ENCODE measurements around the gene PGBD1. TPM values are rescaled to one million over a fixed set of nuclear protein-coding genes. Genes with fewer than 3 reads are reported as not detected.
A peak's percentile ranks its signal among the peaks of the same experiment; 100 is the strongest.

The PGBD1 gene
- total and polyA plus RNA-seq, 7 experiments from 2014 or later, result 0.60 to 1.7 (median 1.1) TPM

DNA sequence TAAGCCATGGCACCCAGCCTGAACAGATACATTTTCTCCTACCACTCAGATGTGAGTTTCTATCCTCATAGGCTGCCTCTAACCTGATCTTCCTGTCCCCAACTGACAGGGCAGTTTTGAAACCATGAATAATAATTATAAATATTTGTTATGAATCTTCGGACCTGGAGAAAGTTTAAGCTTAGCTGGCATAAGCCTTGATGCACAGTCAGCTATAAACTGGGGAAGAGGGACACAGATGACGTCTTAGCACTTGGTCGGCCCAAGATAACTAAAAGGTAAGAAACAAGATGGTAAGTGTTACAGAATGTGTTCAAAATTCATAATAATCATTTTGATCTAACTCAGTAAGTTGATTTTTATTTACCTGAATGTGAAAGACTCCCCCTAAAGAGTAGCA, 37.4 kb upstream of the PGBD1 start:
- Mint-ChIP-seq H3K36me3 (peaks cover 13 to 49% (median 40%) of the 10 kb centered on the region in 5 donors), H3K4me1 (peaks cover 2 to 22% (median 15%) of the 10 kb centered on the region in 7 donors), H3K4me3 (no peak overlapping the region), H3K9me3 (no peaks in the 10 kb centered on the region), H3K27me3 (no peaks in the 10 kb centered on the region), H3K27ac (no peak overlapping the region)
- H3K27ac ChIP-seq (ENCODE audit: low read depth, low read length), result no peak overlapping the region
- H3K9me3 ChIP-seq (ENCODE audit: control insufficient read depth in 2 of 3, low read length in 3 of 3), result no peaks in the 10 kb centered on the region
- no peaks in the 10 kb centered on the region for H3K4me1 ChIP-seq (ENCODE audit: control insufficient read depth in 2 of 2, insufficient read depth in 2 of 2, low read length in 2 of 2)
- intact Hi-C loops (cut with micrococcal nuclease), result no loop called here
- POLR2A ChIA-PET, result no interaction called here
- peaks cover 5 to 48% (median 9%) of the 10 kb centered on the region in 3 experiments for H3K36me3 ChIP-seq (ENCODE audit: control insufficient read depth in 2 of 3, insufficient read depth in 3 of 3, low read length in 3 of 3)
- H3K4me3 ChIP-seq (ENCODE audit: low read length), result no peak overlapping the region
- ATAC-seq, result no peak
- CTCF ChIA-PET, result no interaction called here
- DNase-seq, result no peak
- no peaks in the 10 kb centered on the region for H3K27me3 ChIP-seq (ENCODE audit: control insufficient read depth in 2 of 2, insufficient read depth in 2 of 2, low read length in 2 of 2)

DNA sequence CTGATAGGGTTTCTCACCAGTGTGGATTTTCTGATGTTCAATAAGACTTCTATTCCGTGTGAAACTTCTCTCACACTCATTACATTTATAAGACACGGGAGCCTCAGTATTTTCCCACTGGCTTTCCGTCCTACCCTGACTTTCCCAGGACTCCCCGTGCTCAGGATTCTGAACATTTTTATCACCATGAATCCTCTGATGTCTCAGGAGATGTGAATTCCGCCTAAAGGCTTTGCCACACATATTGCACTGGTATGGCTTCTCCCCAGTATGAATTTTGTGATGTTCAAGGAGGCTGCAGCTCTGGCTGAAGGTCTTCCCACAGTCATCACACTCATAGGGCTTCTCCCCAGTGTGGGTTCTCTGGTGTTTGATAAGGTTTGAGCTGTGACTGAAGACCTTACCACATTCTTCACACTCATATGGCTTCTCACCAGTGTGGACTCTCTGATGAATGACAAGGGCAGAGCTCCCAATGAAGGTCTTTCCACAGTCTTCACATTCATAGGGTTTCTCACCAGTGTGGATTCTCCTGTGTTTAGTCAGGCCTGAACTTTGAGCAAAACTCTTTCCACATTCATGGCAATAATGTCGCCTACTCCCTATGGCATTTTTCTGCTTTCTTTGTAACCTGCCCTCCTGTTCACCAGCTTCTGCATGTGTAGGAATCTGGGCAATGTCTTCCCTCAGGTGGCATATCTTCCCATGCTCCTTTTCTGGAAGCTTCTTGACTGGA, 36.0 kb upstream of the PGBD1 start:
- Mint-ChIP-seq H3K4me3 (no peak overlapping the region), H3K27ac (no peak overlapping the region), H3K27me3 (no peaks in the 10 kb centered on the region), H3K36me3 (peaks cover 13 to 49% (median 40%) of the 10 kb centered on the region in 5 donors), H3K4me1 (peaks cover 12 to 36% (median 25%) of the 10 kb centered on the region in 7 donors), H3K9me3 (no peaks in the 10 kb centered on the region)
- Histone ChIP-seq H3K36me3 (ENCODE audit: control insufficient read depth in 2 of 3, insufficient read depth in 3 of 3, low read length in 3 of 3) (peaks cover 5 to 48% (median 9%) of the 10 kb centered on the region in 3 experiments), H3K27me3 (ENCODE audit: control insufficient read depth in 2 of 2, insufficient read depth in 2 of 2, low read length in 2 of 2) (no peaks in the 10 kb centered on the region), H3K9me3 (ENCODE audit: control insufficient read depth in 2 of 3, low read length in 3 of 3) (no peaks in the 10 kb centered on the region), H3K4me3 (ENCODE audit: low read length) (no peak overlapping the region), H3K27ac (ENCODE audit: low read depth, low read length) (no peak overlapping the region), H3K4me1 (ENCODE audit: control insufficient read depth in 2 of 2, insufficient read depth in 2 of 2, low read length in 2 of 2) (peaks cover 0 to 4% of the 10 kb centered on the region in 2 donors)
- DNase-seq, result no peak
- intact Hi-C loops (cut with micrococcal nuclease), result no loop called here
- ChIA-PET POLR2A (no interaction called here), CTCF (interaction anchor here (0.5 kb wide), 1 partner anchor 261 kb away, joined by 4 read pairs; no protein-coding TSS in a partner anchor)
- ATAC-seq, result no peak

- peaks cover 17 to 44% (median 33%) of the 10 kb centered on the region in 5 donors for H3K36me3 Mint-ChIP-seq
- peaks cover 23 to 61% (median 45%) of the 10 kb centered on the region in 7 donors for H3K4me1 Mint-ChIP-seq
- peaks cover 0 to 7% (median 0%) of the 10 kb centered on the region in 11 donors for H3K9me3 Mint-ChIP-seq
- H3K4me3 Mint-ChIP-seq, result no peak overlapping the region
- no peak overlapping the region for H3K27ac ChIP-seq (ENCODE audit: low read depth, low read length)
- H3K9me3 ChIP-seq (ENCODE audit: control insufficient read depth in 2 of 3, low read length in 3 of 3), result no peaks in the 10 kb centered on the region
- intact Hi-C loops (cut with micrococcal nuclease), result no loop called here
- no peaks in the 10 kb centered on the region for H3K27me3 Mint-ChIP-seq
- peak overlapping the region in 1 of 9 donors; percentile 66 for H3K27ac Mint-ChIP-seq
- POLR2A ChIA-PET, result interaction anchor here (0.6 to 8.3 kb wide), 2 partner anchors 19 to 150 kb away, joined by 3 to 86 read pairs; partner anchors contain the start of gene ZSCAN26
- DNase-seq, result no peak
- H3K4me3 ChIP-seq (ENCODE audit: low read length), result no peak overlapping the region
- no peak for ATAC-seq
- H3K4me1 ChIP-seq (ENCODE audit: control insufficient read depth in 2 of 2, insufficient read depth in 2 of 2, low read length in 2 of 2), result peaks cover 14 to 18% of the 10 kb centered on the region in 2 donors
- no peaks in the 10 kb centered on the region for H3K27me3 ChIP-seq (ENCODE audit: control insufficient read depth in 2 of 2, insufficient read depth in 2 of 2, low read length in 2 of 2)
- H3K36me3 ChIP-seq (ENCODE audit: control insufficient read depth in 2 of 3, insufficient read depth in 3 of 3, low read length in 3 of 3), result peaks cover 5 to 51% (median 9%) of the 10 kb centered on the region in 3 experiments
- CTCF ChIA-PET, result no interaction called here
Measured at GRCh38 chr6:28248916-28249315, 32.5 kb upstream of the PGBD1 start.

DNA sequence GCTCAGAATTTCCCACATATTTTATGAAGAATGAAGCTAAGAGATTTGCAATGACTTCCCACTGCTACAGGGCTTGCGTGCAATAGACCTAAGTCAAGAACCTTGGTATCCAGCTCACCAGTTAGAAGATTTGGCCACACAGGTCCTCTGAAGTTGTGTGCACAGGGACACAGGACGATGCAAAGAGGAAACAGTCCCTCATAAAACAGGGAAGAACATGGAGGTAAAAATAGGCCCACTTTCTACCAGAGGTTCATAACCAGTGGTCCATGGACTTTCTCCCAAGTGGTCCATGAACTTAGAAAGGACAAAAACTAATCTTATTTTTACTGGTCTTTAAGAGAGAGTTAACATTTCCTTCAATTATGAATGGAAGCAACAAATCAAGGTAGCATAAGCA, 30.6 kb upstream of the PGBD1 start:
- H3K27me3 Mint-ChIP-seq, result peaks cover 0 to under 1% (median 0%) of the 10 kb centered on the region in 5 donors
- peaks cover 21 to 61% (median 45%) of the 10 kb centered on the region in 7 donors for H3K4me1 Mint-ChIP-seq
- peaks cover 14 to 18% of the 10 kb centered on the region in 2 donors for H3K4me1 ChIP-seq (ENCODE audit: control insufficient read depth in 2 of 2, insufficient read depth in 2 of 2, low read length in 2 of 2)
- peaks cover 0 to 36% (median 9%) of the 10 kb centered on the region in 3 experiments for H3K36me3 ChIP-seq (ENCODE audit: control insufficient read depth in 2 of 3, insufficient read depth in 3 of 3, low read length in 3 of 3)
- peak overlapping the region; percentile 75 to 99 (median 86) for H3K4me3 Mint-ChIP-seq
- no peaks in the 10 kb centered on the region for H3K27me3 ChIP-seq (ENCODE audit: control insufficient read depth in 2 of 2, insufficient read depth in 2 of 2, low read length in 2 of 2)
- ChIA-PET CTCF (interaction anchor here (0.6 to 0.8 kb wide), 2 partner anchors 16 to 110 kb away, joined by 3 to 6 read pairs; partner anchors contain the start of gene ZSCAN26), POLR2A (interaction anchor here (1.0 to 8.3 kb wide), 2 partner anchors 17 to 109 kb away, joined by 7 to 86 read pairs; partner anchors contain the start of genes ZKSCAN8 and ZSCAN26)
- H3K27ac ChIP-seq (ENCODE audit: low read depth, low read length), result no peak overlapping the region
- no peak for DNase-seq
- peaks cover 0 to 7% (median 0%) of the 10 kb centered on the region in 11 donors for H3K9me3 Mint-ChIP-seq
- H3K27ac Mint-ChIP-seq, result peak overlapping the region in 4 of 9 donors; percentile 51 to 61 (median 56)
- no peaks in the 10 kb centered on the region for H3K9me3 ChIP-seq (ENCODE audit: control insufficient read depth in 2 of 3, low read length in 3 of 3)
- H3K4me3 ChIP-seq (ENCODE audit: low read length), result no peak overlapping the region
- intact Hi-C loops (cut with micrococcal nuclease), result loop anchor here in 1 of 2 donors (5.0 kb wide), 1 partner anchor 87 kb away; the partner anchor contains the start of gene ZSCAN31
- peaks cover 9 to 25% (median 16%) of the 10 kb centered on the region in 5 donors for H3K36me3 Mint-ChIP-seq
- no peak for ATAC-seq

- Mint-ChIP-seq H3K27me3 (peaks cover 0 to 4% (median 0%) of the 10 kb centered on the region in 5 donors), H3K9me3 (peaks cover 0 to 7% (median 0%) of the 10 kb centered on the region in 11 donors), H3K36me3 (peaks cover 4 to 17% (median 10%) of the 10 kb centered on the region in 5 donors), H3K27ac (peak overlapping the region; percentile 85 to 98 (median 92)), H3K4me1 (peaks cover 21 to 60% (median 44%) of the 10 kb centered on the region in 7 donors), H3K4me3 (peak overlapping the region; percentile 84 to 100 (median 98))
- peak overlapping the region; percentile 55 for H3K27ac ChIP-seq (ENCODE audit: low read depth, low read length)
- ATAC-seq, result peak; percentile 72
- ChIA-PET POLR2A (interaction anchor here (0.6 to 8.3 kb wide), 8 partner anchors 16 to 171 kb away, joined by 3 to 86 read pairs (median 5); partner anchors contain the start of genes ZKSCAN3, ZKSCAN8 and ZSCAN26), CTCF (interaction anchor here (1.0 to 1.2 kb wide), 3 partner anchors 16 to 104 kb away, joined by 3 to 7 read pairs (median 3); partner anchors contain the start of gene ZSCAN26)
- H3K4me1 ChIP-seq (ENCODE audit: control insufficient read depth in 2 of 2, insufficient read depth in 2 of 2, low read length in 2 of 2), result peaks cover 14 to 18% of the 10 kb centered on the region in 2 donors
- peak in 3 of 9 donors; percentile 15 to 55 (median 17) for DNase-seq
- intact Hi-C loops (cut with micrococcal nuclease), result loop anchor here (1.0 to 5.0 kb wide), 20 partner anchors 16 to 773 kb away; partner anchors contain the start of genes ZKSCAN8 (in 2 of the 2), ZNF165 (in 2 of the 2), ZSCAN23 (in 2 of the 2) and ZSCAN26 (in 2 of the 2)
- peak overlapping the region; percentile 100 for H3K4me3 ChIP-seq (ENCODE audit: low read length)
- H3K36me3 ChIP-seq (ENCODE audit: control insufficient read depth in 2 of 3, insufficient read depth in 3 of 3, low read length in 3 of 3), result peaks cover 0 to 27% (median 4%) of the 10 kb centered on the region in 3 experiments
- no peaks in the 10 kb centered on the region for H3K27me3 ChIP-seq (ENCODE audit: control insufficient read depth in 2 of 2, insufficient read depth in 2 of 2, low read length in 2 of 2)
- no peaks in the 10 kb centered on the region for H3K9me3 ChIP-seq (ENCODE audit: control insufficient read depth in 2 of 3, low read length in 3 of 3)
Measured at GRCh38 chr6:28251661-28252008, 29.7 kb upstream of the PGBD1 start.
